Kidney tubule cell (primary cell): ENCODE results near the gene PUS1.

Source experiments
- DNase-seq: peaks from one replicate; pipeline ENCODE4 v3.0.0-alpha.2; 2018; ENCODE audit warnings: low spot score

The PUS1 gene

GRCh38 chr12:131915823-131916222 lies 13.3 kb upstream of the PUS1 start:
- DNase-seq = no peak

GRCh38 chr12:131916306-131917138 lies 12.6 kb upstream of the PUS1 start:
- DNase-seq = no peak

GRCh38 chr12:131917139-131917710 lies 11.9 kb upstream of the PUS1 start:
- DNase-seq = no peak

GRCh38 chr12:131917711-131918306 lies 11.3 kb upstream of the PUS1 start:
- DNase-seq = no peak

- DNase-seq = no peak
These were observed 10.6 kb upstream of the PUS1 start for GRCh38 chr12:131918311-131919050.

GRCh38 chr12:131919051-131919347 lies 10.1 kb upstream of the PUS1 start:
- no peak for DNase-seq

GRCh38 chr12:131919366-131920156 lies 9.5 kb upstream of the PUS1 start:
- no peak for DNase-seq

GRCh38 chr12:131920157-131920508 lies 8.9 kb upstream of the PUS1 start:
- DNase-seq = no peak

GRCh38 chr12:131920902-131921840 lies 7.9 kb upstream of the PUS1 start:
- no peak for DNase-seq

- no peak for DNase-seq
These were observed 7.0 kb upstream of the PUS1 start for GRCh38 chr12:131921866-131922769.

GRCh38 chr12:131922772-131923171 lies 6.3 kb upstream of the PUS1 start:
- DNase-seq = no peak

- no peak for DNase-seq
These were observed 5.8 kb upstream of the PUS1 start for GRCh38 chr12:131923260-131923659.

GRCh38 chr12:131927110-131928079 lies 1.7 kb upstream of the PUS1 start:
- no peak for DNase-seq

- DNase-seq = no peak
These were observed 881 bp upstream of the PUS1 start for GRCh38 chr12:131928080-131928710.

GRCh38 chr12:131929581-131930456 lies 743 bp downstream of the PUS1 start:
- peak; percentile 47 for DNase-seq

GRCh38 chr12:131930510-131930909 lies 1.4 kb downstream of the PUS1 start:
- DNase-seq = no peak

GRCh38 chr12:131933387-131933786 lies 4.3 kb downstream of the PUS1 start:
- no peak for DNase-seq
